GM12873 (cell line): ENCODE results near the gene POLD1.
A peak's percentile ranks its signal among the peaks of the same experiment; 100 is the strongest.

Experiments
- TF ChIP-seq, protein P1 (sequence below): IDR thresholded peaks from 2 replicates; pipeline ENCODE4 v1.5.1; 2012; ENCODE audit warnings: low read depth, mild to moderate bottlenecking, moderate library complexity, low read length, control low read depth; ENCODE audit not compliant: insufficient read depth; ENCODE audit errors: missing control alignments

Gene POLD1

DNA sequence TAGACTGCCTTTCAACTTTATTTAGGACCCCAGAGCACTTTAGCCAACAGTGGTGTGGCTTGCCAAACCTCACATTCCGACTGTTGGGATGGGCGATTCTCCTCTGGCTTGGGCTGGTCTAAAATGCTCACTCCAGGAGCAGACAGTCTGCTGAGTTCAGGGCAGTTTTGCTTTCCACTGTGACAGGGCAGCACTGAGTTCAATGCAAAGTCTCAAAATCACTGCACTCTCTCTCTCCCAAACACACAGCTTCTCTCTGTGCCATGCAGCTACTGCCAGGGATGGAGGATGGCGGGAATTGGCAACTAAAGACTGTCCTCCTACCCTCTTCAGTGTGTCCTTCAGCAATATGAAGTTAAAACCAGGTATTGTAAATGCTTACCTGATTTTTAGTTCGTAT, 31.9 kb upstream of the POLD1 start:
- TF ChIP-seq, protein P1, sequence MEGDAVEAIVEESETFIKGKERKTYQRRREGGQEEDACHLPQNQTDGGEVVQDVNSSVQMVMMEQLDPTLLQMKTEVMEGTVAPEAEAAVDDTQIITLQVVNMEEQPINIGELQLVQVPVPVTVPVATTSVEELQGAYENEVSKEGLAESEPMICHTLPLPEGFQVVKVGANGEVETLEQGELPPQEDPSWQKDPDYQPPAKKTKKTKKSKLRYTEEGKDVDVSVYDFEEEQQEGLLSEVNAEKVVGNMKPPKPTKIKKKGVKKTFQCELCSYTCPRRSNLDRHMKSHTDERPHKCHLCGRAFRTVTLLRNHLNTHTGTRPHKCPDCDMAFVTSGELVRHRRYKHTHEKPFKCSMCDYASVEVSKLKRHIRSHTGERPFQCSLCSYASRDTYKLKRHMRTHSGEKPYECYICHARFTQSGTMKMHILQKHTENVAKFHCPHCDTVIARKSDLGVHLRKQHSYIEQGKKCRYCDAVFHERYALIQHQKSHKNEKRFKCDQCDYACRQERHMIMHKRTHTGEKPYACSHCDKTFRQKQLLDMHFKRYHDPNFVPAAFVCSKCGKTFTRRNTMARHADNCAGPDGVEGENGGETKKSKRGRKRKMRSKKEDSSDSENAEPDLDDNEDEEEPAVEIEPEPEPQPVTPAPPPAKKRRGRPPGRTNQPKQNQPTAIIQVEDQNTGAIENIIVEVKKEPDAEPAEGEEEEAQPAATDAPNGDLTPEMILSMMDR = no peak

DNA sequence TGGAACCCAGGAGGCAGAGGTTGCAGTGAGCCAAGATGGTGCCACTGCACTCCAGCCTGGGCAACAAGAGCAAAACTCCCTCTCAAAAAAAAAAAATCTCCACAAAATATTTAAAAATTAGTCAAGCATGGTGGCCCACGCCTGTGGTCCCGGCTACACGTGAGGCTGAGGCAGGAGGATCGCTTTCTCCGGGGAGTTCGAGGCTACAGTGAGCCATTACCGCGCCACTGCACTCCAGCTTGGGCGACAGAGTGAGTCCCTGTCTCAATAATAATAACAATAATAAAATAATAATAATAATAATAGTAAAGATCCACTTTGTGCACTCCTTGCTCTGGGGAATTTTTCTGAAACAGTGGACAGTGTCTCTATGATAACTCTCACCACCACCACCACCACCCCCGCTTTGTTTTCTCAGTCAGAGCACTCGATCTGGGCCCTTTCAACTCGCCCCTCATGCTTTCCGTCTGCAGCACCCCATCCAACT, 27.4 kb upstream of the POLD1 start:
- TF ChIP-seq, protein P1 = no peak

DNA sequence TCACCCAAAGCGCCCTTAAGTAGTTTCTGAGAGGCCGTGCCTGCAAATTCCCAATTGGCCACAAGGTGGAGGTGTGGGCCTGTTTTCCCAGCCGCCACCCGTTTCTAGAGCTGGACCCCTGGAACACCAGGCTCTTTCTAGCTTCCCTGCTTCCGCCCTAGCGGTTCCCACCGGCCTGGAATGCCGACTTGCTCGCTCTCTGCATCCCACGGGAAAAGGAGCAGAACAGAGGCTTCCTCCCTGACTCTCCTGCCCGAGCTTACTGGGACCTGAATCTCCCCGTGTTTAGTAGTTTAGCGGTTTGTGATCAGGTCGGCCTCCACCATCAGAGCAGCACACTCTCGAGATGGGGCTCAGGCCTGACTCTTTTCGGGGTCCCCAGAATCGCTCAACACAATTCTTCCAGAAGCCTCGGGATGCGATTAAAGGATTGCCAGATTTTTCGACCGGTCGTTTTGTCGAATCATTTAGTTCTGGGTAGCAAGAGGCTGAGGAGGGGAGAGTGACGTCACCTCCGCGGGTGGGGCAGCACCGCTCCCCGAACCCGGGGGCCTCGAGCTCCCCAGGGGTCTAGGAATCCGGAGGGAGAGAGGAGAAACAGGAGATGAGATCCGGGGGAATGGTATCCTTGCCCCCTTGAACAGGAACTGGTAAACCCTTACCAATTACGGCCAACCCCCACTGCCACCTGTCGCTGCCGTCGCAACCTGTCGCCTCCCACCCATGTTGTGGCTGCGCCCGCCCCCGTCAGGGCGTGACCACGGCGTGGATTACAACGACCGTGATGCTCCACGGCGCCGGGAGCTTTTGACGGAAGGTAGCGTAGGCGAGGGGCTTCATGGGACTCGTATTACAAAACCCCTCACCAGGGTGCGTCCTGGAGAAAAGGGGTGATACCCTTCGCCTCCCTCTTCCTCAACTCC, 26.7 kb upstream of the POLD1 start:
- TF ChIP-seq, protein P1 = peak; percentile 86

DNA sequence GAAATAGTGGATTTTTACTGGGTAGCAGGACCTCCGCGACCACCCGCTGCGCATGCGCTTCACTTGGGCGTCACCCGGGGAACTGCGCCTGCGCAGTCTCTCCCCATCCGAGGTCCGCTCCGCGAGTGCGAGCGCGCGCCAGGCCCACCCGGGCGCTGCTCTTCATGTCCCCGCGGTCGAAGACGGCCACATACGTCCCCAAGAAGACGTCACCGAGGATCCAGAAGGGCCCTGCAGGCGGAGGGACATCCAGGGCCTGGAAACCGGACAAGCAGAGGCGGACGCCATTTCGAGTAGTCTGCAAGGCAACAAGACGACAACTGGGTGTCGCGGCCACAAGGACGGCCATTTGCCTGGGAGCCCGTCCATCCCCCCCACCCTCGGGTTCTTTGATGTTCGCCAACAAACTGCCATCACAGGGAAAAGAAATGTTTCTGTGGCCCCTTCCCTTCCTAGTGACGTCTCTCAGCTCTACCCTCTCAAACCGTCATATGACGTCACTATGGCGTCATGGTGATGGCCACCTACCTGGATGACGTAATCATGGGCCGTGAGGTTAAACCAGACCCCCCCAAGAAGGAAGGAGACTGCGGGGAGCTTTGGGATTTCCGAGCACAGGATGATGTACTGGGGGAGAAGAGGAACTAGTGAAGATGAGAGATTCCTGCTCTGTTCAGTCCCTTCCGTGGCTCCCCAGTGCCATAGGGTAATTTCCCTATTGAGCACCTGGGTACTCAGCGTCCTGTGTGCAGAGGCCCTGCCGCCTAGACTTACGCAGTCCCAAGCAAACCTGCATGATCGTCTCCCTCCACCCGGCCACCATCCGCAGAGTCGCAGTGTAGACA, 25.4 kb upstream of the POLD1 start:
- TF ChIP-seq, protein P1 = no peak

DNA sequence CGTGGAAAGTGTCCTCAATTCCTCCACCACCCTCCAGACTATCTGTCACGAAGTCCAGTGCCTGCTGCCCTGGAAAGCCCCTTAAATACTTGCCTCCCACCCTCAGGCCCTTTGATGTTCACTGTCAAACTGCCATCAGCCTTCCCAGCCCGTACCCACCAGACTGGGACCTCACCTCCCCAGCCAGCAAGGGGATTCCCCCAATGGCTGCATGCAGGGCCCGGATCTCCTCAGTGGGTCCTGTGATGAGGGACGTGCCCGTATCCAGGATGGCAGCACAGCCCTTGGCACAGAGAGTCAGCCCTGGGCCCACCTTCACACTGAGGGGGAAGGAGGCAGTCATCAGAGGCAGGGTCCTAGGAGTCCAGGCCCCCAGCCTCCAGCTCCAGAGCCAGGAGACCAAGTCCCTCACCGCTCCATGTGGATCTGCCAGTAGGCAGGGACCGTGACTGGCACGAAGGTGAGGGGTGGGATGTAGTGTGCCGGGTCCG, 24.8 kb upstream of the POLD1 start:
- TF ChIP-seq, protein P1 = no peak

DNA sequence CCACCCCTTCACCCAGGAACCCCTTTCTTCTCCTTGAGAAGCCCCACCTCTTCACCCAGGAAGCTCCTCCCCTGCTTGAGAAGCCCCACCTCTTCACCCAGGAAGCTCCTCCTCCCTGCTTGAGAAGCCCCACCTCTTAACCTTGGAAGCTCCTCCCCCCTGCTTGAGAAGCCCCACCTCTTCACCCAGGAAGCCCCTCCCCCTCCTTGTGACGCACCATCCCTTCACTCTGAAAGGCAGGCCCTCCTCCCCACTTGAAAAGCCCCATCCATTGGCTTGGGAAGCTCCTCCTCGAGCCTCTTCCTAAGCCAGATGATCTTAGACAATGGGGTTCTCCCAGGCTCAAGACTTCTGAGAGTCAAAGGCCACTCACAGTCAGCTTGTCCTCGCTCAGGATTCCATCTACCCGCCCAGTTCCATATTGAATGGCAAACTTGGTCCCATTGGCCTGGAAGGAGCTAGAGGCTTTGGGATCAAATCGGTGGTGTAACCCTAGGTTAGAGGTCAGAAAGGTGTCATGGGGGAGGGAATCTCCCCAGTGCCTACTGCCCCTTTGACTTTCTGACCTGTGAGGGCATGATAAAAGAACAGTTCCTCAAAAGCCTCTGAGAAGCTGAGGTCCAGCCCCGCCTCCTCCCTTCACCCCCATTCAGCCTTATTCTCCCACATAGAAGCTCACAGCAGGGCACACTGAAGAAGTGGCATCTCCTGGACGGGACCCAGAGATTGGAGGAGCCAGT, 22.7 kb upstream of the POLD1 start:
- TF ChIP-seq, protein P1 = no peak
